ENCODE results near the gene PRRT1. TPM values are rescaled to one million over a fixed set of nuclear protein-coding genes. Genes with fewer than 3 reads are reported as not detected.
A peak's percentile ranks its signal among the peaks of the same experiment; 100 is the strongest.
"Not testable (repeated sequence)": the region's sequence is repeated elsewhere in the genome, so short reads cannot be mapped to it uniquely, and the experiment has no call there.

PRRT1 gene
- total RNA-seq, 1 donor = 0.54 TPM

- TF ChIP-seq CTCF (IDR thresholded peaks at IDR 0.05; ENCODE audit: insufficient read depth, low read length) = no peak
- H3K4me3 ChIP-seq (ENCODE audit: low read depth, low read length) = peak overlapping the region; percentile 95
- peak; percentile 81 for DNase-seq (ENCODE audit: low read depth)
These were observed 44.4 kb upstream of the PRRT1 start for GRCh38 chr6:32195902-32196681.

- peak; percentile 99 for DNase-seq (ENCODE audit: low read depth)
- TF ChIP-seq CTCF (IDR thresholded peaks at IDR 0.05; ENCODE audit: insufficient read depth, low read length) = peak; percentile 68
- peak overlapping the region; percentile 95 for H3K4me3 ChIP-seq (ENCODE audit: low read depth, low read length)
These were observed 43.8 kb upstream of the PRRT1 start for GRCh38 chr6:32195652-32195901.

DNA sequence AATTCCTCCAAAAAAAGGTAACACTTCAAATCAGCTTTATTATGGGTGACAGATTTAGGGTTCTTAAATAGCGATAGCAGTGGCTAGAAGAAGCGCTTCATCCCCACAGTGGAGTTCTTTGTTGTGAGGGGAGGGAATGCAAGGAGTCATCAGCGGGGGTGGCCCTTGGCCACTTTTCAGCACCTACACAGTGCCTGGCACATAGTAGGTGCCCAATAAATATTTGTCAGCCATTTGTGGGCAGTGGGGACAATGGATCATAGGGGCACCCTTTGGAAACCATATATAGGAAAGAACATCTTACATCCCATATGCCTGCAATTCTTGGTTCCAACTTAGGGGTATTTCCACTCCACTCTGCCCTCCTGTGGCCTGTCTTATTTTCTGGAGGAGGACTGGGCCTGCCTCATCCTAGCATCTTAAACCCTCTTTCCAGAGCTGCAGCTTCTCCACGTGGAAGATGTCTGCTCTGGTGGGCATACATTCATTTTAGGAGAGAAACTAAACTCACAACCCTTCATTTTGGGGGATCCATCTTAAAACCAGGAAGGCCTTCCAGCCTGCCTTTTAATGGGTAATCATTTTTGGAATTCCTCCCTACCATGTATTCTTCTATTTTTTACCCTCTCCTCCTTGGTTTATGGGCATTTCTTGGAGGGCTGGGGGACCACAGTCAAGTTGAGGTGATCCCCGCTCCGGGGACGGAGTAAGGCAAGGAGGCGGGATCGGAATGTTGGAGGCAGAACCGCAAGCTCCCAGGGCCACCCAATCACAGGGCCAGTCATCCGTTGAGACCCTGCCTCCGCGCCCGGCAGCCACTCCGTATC is 43.3 kb upstream of the PRRT1 start:
- peak overlapping the region; percentile 58 for H3K4me3 ChIP-seq (ENCODE audit: low read depth, low read length)
- DNase-seq (ENCODE audit: low read depth) = peak; percentile 74
- peak; percentile 69 for TF ChIP-seq CTCF (IDR thresholded peaks at IDR 0.05; ENCODE audit: insufficient read depth, low read length)

- TF ChIP-seq CTCF (IDR thresholded peaks at IDR 0.05; ENCODE audit: insufficient read depth, low read length) = no peak
- H3K4me3 ChIP-seq (ENCODE audit: low read depth, low read length) = no peak overlapping the region
- DNase-seq (ENCODE audit: low read depth) = no peak
These were observed 42.6 kb upstream of the PRRT1 start for GRCh38 chr6:32194388-32194787.

- DNase-seq (ENCODE audit: low read depth); H3K4me3 ChIP-seq (ENCODE audit: low read depth, low read length): not testable (repeated sequence)
These were observed 41.4 kb upstream of the PRRT1 start for GRCh38 chr6:32193096-32193495.

GRCh38 chr6:32192608-32193039 is 40.9 kb upstream of the PRRT1 start, which contains the start of gene GPSM3:
Gene GPSM3 (minus strand): TSS chr6:32192643. CDS start chr6:32192513, 130 bp downstream.
- no peak for DNase-seq (ENCODE audit: low read depth)
- no peak for TF ChIP-seq CTCF (IDR thresholded peaks at IDR 0.05; ENCODE audit: insufficient read depth, low read length)
- no peak within 1 kb of the TSS for H3K4me3 ChIP-seq (ENCODE audit: low read depth, low read length)
